CD4-positive, alpha-beta T cell treated with Interleukin-21 for 1 hour (primary cell): Measurements from ENCODE around the gene ADM5.

Experiments
- DNase-seq: peaks from one replicate; pipeline ENCODE4 v3.0.0-alpha.2; 2020

ADM5 gene

DNA sequence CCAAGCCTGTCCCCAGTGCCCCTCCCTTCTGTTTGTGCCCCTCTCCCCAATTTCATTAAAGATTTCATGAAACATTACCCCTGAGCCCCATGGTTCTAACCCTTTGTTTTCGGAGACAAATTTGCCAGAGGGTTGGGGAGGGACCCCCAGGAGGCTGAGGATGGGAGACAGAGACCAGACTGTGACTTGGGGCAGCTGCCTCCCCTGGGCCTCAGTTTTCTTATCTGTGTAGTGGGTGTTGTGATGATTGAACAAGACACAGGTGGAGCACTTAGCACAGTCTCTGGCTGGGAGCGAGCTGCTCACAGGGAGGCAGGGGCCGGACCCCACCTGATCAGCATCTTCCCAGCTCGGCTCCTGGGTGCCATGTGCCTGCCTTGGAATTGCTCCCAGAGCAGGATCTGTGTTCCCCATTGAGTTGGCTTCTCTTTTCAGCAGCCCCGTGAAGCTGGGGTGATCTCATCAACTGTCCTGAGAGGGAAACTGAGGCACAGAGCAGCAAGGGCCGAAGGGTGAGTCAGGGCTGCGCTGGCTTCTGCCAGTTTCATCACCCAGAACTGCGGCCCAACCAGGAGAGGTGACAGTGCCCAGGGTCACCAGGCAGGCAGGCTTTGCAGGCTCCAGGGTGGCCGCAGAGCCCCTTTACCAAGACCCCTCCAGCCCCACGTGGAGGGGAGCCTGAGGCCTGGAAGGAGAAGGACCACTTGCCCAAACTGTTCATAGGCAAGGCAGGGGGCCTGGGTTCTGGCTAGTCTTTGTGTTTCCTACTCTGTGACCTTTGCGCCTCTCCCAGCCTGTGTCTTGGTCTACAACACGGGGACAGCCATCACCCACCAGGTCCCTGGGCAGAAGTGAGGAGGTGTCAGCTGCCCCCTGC lies 30.6 kb upstream of the ADM5 start:
- DNase-seq: no peak

DNA sequence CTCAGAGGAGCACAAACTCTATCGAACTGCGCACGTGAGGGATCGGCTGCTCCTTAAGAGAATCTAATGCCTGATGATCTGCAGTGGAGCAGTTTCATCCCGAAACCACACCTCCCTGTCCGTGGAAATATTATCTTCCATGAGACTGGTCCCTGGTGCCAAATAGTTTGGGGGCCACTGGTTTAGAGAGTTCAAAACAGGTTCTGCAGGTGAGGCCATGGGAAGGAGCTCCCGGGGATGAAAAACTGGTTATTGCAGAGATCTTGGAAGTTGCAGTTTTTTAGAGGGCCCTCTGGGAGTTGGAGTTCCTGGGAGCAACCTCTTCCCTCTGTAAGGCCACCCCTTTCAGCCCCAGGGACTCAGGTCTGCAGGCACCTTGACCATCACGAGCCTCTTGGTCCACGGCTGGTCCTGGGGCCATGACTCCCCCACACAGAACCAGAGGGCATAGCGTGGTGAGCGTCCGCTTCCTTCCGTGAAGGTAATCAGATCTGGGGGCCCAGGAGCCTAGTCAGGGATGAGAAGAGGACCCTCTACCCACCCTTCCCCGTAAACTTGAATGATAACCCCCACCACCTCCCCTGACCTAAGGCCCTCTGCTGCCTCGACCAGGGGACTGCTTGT lies 28.9 kb upstream of the ADM5 start:
- DNase-seq: no peak

DNA sequence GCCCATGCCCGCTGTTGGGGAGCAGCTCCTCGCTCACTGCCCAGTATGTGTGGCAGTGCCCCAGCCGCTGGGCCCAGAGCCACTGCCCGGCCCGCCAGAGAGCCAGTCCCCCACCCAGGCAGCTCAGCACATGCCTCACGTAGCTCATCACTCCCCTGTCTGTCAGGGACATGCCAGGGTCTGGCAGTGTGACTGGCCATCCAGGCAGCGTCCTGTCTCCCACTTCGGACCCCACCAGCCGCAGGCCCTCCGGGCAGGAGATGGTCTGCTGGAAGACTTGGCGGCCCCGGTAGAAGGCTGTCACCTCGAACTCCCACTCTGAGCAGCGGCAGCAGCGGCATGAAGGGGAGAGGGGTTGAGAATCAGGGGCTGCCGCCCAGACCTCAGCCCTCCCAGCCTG lies 27.4 kb upstream of the ADM5 start:
- no peak for DNase-seq

DNA sequence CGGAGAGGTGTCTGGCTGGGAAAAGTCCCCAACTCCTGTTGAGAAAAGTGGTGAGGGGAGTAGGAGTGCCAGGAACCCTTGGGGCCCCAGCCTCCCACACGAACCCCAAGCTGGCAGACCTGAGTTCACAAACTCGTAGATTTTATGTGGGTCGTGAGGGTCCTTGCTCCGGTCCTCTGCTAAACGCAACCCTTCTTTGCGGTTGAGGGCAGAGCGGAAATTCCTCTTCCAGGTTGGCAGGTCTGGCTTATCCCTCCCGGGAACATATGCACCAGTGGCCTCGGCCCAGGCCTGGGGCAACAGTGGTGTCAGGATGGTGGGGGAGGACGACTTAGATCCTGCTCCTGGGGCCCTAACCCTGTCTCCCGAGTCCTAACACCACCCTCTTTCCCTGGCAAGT lies 26.2 kb upstream of the ADM5 start:
- no peak for DNase-seq

DNA sequence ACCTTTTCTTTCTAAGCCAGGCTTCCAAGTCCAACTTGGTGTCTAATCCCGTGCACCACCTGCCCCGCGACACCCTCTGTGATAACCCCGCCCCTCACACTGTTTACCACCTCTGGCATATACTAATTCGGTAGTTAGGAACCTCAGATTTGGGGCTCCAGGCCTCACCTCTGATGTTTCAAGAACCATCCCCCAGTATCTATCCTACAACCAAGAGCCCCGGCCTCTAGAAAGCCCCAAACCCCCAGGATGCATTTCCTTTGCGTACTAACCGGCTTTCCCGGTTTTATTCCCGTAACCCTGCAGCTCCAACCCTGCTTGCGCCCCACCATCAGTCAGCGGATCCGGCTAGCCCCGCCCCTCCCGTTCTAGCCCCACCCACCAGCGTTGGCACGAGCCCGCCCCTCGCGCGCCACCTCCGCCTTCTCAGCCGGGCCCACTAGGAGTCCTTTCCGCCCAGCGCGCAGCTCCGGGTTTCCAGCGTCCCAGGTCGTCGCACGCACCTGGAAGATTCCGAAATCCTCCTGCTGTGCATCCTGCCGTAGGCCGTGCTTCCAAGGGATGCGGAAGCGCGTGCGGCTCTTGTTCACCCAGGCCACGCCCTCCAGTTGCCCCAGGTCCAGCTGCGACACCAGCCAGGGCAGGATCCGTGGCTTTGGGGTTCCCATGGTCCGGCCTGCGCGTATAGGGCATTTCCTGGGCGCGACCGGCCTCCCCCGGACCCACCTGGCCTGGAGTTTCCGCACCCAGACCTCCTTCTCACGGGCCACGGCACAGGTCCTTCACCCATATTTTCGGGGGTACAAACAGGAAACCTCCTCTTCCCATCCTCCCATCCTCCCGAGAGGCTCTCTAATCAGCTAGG lies 25.0 kb upstream of the ADM5 start:
- DNase-seq: peak; percentile 91

DNA sequence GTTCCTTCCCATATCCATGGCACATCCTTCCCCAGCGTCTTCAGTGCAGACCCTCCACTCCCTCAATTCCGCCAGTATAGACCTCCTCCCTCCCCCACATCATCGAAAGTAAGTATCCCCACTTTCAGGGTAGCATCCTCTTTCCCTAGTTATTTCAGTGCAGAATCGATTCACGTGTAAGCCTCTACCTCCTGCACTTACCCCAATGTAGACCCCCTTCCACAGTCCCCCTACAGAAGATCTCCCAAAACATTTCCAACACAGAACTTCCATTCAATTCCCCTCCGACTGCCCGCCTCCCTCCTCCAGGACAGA lies 24.4 kb upstream of the ADM5 start:
- no peak for DNase-seq

DNA sequence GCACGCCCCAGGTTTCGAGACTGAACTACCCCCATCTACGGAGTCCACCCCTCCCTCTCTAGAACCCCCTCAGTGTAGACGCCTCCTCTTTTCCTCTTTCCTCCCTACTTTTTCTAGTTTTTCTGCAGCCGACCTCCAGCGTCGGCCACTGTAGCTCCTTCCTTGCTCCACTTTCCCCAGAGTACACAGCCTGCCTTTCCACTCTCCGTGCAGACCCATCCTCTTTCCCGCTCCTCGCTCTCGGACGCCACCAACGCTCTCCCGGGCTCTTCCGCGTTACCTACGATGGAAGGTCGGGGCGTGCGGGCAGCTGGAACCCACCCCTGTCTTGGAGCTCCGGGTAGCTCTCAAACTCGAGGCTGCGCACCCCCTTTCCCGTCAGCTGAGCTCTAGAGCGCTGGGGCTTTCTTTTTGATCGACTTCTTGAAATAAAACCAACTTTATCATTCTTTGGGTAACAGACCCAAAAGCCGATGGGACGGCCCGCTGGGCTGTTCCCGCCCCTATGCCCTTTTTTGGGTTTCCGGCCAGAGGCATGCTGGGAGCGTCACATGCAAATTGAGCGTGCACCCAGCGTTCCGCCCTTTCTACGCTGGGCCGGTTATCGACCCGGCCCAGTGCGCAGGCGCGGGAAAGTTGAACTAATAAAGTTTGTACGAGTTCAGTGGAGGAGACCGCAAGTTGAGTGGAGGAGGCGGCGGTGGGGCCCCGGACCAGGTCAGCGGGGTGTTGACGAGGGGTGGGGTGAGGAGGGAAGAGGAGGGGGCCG lies 23.9 kb upstream of the ADM5 start, which contains the start of the genes BCL2L12 and IRF3:
BCL2L12 (plus strand) TSS at position 583 of the 769 bp plus-strand sequence. CDS start 760 bp downstream, outside the sequence.
IRF3 (minus strand) TSS at position 507 of the 769 bp plus-strand sequence. CDS start 1,019 bp downstream, outside the sequence.
- DNase-seq: peak; percentile 99

DNA sequence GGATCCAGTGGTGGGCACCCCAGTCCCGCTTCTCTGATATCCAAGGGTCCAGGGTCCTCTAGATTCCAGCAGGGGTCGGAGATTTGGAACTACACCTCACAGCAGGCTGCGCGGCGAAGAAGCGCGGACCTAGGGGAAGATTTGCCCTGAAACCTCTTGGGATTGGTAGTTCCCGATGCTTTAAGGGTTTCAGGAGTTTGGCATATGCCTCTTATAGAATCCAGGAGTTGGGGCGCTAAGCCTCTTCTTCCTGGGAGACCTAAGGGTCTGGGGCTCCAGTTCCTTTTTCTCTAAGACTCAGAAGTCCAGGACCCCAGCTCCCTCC lies 23.3 kb upstream of the ADM5 start:
- DNase-seq: no peak

DNA sequence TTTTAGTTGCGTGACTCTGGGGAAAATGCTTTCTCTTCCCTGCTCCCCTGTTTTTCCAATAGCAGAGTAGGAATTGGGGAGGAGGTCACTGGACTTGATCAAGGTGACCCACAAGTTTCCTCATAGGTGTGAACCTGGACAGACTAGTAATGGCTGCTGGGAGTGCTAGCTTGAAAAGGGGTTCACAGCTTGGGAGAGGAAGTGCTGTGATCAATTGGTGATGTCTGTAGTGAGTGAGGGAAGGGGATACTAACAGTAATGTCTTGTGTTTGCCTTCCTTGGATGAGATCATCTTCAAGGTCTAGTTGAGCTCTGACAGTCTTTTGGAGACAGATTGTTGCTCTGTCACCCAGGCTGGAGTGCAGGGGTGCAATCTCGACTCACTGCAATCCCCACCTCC lies 21.9 kb upstream of the ADM5 start:
- DNase-seq: no peak

DNA sequence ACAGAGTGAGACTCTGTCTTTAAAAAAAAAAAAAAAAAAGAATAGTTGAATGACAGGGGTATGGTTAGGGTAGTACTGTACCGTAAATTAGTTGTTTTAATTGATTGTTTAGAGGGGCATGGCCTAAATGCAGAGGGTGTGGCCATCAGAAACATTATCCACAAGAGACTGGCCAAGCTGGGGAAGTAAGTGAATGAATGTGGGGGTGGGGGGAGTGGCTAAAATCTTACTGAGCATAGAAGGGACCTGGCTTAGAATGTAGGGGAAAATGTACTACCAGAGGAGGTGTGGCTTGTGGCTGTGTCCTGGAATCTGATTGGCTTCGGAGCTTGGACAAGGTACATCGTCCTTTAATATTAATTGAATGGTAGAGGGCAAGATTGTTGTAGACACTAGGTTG lies 19.9 kb upstream of the ADM5 start:
- no peak for DNase-seq

DNA sequence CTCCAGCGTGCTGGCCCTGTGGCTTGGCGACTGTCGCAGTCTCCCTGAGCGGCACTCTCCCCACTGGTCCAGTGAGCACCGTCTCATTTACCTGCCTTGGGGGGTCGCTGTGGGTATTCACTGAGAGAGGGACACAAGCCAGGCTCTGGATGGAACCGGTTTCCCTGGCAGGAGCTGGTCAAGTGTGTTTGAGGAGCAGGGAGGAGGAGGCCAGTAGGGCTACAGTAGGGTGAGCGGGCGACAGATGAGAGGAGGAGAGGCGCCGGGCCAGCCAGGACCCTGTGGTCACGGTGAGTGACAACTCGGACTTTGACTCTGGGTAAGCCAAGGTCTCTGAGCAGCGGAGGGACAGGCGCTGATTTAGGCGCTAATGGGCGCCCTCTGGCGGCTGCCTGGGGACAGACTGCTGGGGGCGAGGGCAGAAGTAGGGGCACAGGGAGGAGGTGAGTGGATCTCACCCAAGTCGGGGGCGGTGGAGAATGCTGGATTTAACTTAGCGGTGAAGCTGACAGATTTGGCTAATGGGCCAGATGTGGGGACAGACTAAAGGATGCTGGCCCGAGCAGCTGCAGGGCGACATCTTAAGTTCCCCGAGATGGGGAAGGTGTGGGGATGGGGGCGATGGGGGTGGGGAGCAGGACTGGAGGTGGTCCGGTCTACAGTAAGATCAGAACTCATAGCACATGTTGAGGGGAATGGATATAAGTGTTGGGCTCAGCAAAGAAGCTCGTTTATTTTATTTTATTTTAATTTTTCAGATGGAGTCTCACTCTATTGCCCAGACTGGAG lies 17.1 kb upstream of the ADM5 start:
- peak; percentile 80 for DNase-seq

DNA sequence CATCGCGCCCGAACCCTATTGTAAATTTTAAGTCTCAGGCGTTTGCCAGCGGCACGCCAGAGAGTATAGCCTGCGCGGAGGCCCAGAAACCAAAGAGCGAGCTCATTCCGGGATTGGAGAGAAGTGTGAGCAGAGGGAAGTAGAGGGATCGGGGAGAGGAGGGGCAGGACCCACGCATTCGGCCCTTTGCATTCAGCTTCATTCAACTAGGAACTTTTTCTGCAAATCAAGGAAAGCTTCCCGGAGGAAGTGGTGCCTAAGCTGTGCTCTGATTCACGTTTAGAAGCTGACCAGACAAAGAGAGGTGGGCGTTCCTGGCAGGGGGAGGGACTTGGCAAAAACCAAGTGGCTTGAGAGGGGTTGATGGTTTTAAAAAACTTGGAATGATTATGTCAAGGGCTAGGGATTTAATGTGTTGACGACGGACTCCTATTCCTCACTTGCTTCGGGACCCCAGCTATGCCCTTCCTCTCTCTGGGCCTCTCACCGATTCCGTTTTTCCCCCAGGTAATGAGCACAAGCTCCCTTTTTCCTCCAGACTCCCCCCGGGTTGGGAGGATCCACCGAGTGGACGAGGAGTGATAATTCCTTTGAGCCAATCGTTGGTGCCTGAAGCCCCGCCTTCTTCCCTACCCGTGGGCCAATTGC lies 13.1 kb upstream of the ADM5 start:
- no peak for DNase-seq

DNA sequence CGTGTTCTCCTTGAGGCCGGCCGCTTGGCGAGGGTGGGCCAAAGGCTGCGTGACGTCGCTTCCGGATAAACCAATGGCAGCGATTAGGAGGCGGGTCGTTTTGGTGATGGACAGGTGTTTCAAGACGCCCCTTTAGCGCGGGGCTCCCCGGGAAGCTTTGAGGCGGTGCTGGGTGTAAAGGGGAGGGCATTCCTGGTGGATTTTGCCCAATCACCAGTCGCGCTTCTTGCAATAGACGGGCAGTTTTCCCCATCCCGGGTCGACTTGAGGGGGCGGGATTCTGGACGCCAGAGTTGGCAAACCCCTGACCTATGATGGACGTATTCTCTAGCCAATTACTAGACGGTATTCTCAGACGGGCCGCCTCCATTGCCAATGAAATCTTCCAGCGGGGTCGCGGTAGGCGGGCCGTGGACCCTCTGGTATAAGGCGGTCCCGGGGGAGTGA lies 12.6 kb upstream of the ADM5 start:
- DNase-seq: peak; percentile 100

DNA sequence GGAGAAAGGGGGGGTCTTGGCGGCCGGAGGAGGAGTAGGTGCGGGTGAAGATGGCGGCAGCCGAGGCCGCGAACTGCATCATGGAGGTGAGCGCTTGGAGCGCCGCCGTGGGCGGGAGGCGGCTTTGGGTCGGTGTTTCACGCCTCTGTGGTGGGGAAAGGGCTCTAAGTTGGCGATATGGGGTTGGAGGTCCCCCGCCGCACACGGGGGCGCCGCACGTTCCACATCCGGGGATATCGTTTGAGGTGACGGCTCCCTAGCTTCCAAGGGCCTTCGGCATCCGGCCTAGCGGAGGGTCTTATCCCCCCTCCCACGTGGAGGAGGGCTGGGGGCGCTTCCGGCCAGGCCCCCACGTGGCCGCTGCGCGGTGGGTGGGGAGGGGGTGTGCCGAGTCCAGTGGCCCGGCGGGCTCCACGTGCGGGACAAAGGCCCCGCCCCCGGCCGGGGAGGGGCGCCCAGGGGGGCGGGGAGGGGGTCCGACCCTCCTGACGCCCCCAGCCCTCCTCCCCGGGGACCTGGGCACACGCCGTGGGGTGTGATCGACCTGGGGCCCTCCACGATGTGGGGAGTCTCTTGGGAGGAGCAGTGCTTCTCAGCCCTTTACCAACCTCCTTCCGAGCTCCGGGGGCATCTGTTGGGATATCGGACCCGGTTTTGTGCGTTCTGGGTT lies 12.0 kb upstream of the ADM5 start, which contains the start of gene PRMT1:
PRMT1 (plus strand) TSS at position 41 of the 670 bp plus-strand sequence; CDS start at position 51, 10 bp downstream.
- peak; percentile 53 for DNase-seq

DNA sequence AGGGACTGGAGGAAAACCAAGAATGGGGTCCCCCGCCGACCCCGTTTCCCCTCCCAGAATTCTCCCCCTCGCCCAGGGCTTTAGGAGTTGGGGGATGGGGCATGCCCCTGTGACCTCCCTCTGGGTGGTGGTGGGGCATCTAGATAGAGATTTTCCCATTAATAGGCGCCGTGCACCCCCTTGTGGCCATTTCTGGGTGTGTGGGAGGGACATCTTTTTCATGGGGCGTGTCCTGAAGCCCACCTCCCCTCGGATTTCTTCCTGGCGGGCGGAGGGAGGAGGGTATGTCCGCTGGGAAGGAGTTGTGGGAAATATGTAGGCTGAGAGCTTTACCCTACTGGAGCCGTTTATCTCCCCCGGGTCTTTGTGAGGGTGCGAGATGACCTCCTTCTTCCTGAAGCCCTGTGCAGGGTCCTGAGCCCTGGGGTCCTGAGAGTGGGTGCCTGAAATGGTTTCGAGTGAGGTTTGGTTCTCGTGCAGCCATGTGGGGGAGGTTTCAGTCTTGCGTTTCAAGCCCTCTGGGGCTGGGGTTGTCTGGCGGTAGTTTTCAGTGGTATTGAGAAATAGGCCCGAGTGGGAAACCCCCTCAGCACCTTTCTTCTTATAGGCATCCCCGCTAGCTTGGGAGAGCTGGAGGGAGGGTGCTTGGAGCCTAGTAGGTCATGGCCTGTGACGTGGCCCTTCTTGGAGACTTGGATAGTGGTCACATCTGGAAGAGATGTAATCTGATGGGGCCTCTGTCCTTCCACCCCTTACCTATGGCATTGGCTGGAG lies 11.3 kb upstream of the ADM5 start:
- DNase-seq: peak; percentile 85

DNA sequence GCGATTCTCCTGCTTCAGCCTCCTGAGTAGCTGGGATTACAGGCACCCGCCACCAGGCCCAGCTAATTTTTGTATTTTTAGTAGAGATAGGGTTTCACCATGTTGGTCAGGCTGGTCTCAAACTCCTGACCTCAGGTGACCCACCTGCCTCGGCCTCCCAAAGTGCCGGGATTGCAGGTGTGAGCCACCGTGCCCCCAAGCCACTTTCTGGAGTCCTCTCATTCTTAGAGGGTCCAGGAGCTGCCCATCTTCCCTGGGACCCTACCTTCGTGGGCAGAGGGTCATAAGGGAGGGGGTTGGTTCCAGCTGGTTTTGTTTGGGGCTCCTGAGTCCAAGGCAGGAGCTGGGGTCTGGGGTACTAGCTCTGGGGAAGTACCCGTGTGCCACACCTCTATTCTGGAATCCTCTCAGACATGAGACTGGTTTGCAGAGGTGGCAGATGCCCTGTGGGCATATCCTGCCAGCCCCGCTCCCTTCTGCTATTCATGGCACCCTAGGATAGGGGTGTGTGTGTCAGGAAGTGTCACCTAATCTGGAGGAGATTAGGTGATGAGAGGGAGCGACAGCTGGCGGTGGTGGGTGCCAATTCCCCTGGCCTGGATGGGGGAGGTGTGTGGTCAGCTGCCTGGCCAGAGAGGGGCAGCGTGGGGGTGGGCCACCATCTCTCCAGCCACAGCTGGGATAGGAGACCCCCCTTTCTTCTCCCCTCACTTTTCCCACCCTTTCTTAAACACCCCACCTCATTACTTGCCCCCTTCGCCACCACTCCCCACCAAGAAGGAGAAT lies 10.2 kb upstream of the ADM5 start:
- DNase-seq: peak; percentile 22

DNA sequence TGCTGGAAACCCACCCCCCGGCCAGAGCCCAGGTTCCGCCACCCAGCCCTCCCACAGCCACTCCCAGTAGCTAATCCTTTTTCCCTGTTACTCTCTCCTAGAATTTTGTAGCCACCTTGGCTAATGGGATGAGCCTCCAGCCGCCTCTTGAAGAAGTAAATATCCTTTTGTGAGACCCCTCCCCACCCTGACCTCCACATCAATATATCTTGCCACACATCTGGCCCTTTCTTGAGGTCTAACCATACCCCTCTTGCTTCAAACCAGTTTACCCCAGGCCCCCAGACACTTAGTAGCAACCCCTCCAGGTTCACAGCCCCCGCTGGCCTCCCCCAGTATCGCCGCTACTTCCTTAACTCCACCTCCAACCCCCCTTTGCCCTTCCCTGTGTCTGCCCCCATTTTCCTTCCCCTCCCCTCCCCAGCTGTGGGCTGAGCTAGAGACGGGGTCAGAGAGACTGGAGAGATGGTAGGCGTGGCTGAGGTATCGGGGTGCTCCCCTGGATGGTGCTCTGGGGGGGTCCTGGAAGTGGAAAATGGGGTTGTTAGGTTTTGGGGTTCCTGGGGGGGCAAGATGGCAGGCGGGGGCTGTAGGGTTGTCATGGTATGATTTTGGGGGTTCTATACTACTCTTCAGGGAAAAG lies 9.5 kb upstream of the ADM5 start:
- DNase-seq: no peak
